GM12801 (cell line): Measurements from ENCODE around the gene MAST2.

ENCODE experiments used
- CTCF ChIP-seq: IDR thresholded peaks from one replicate; pipeline ENCODE4 v1.5.1; 2011; ENCODE audit warnings: control low read depth; ENCODE audit not compliant: insufficient read length; ENCODE audit errors: extremely low read depth

The MAST2 gene

GRCh38 chr1:45775794-45776193, 27.6 kb upstream of the MAST2 start:
- no peak for TF ChIP-seq CTCF

DNA sequence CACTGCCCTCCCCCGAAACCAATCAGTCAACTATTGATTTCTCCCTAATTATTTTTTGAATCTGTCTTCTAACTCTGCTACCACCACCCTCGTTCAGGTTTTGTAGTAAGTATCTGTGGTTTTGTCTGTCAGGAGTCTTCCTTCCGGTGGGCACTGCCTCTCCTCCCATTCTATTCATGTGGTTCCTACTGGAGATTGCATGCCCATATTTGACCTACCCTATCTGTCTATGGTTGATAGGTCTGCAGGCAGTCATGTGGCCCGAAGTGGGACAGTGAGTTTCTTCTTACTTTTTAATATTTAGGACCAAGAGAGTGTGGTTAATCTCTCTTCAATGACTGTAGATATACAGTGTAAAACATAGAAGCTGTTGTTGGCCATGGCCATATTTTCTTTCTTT, 17.8 kb upstream of the MAST2 start:
- no peak for TF ChIP-seq CTCF

DNA sequence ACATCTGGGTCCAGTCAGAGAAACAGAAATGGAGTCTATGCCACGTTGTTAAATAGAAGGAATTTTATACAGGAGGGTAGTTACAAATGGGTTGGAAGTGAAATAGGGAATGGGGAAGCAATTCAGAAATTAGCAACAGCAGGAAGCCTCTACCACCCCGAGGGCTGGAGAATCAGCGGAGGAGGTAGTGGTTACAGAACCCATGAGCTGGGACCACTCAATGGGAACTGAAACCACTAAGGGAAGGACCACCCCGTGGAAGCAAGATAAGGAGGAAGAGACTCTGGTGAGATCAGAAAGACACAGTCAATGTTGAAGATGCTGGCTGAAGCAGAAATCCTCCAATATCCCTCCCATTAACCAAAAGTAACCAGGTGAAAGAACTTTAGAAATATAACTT, 15.5 kb upstream of the MAST2 start:
- TF ChIP-seq CTCF = no peak

DNA sequence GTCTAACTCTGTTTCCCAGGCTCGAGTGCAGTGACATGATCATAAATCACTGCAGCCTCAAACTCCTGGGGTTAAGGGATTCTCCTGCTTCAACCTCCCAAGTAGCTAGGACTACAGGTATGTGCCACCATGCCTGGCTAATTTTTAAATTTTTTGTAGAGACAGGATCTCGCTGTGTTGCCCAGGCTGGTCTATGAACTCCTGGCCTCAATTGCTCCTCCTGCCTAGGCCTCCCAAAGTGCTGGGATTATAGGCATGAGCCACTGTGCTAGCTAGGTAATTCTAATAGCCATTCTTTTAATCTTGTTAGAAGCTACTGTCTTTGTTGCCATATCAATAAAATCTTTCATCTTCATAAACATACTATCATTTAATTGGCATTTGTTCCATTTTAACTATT, 13.8 kb upstream of the MAST2 start:
- no peak for TF ChIP-seq CTCF

- TF ChIP-seq CTCF = no peak
Measured at GRCh38 chr1:45792744-45793143, 10.7 kb upstream of the MAST2 start.

DNA sequence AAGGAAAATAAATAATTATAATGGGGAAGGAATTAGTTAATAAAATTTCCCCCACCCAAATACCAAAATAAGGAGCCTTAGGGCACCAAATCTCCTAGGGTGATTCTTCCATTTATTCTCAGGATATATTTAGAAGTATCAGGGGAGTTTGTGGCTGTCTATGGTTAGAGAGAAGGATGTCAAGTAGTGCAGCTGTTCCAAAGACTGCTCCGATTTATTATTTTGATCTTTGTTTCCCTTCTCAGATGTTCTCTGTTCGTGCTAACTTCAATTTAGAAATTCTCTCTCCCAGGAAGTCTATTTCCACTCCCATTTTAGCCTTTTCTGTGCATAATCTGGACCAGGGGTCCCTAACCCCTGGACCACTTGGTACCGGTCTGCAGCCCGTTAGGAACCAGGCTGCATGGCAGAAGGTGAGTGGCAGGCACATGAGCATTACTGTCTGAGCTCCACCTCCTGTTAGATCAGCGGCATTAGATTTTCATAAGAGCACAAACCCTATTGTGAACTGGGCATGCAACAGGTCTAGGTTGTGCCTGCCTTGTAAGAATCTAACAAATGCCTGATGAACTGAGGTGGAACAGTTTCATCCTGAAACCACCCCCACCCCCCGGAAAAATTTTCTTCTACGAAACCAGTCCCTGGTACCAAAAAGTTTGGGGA, 9.3 kb upstream of the MAST2 start:
- no peak for TF ChIP-seq CTCF

DNA sequence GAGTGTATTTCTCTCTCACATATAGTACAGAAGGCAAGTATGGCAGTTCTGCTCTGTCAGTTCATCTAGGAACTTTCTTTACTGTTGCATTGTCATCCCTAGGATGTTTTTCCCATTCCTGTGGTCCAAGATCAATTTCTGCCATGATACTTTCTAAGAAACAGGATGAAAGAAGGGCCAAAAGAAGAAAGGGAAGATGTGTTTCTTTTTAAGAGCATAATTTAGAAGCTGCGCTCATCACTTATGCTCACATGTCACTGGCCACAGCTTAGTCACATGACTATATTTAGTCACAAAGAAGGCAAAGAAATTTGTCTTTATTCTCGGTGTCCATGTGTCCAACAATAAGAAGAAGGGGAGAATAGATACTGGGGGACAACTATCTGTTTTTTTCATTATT, 7.0 kb upstream of the MAST2 start:
- TF ChIP-seq CTCF = no peak
